ENCODE data around the gene NEFH.

NEFH gene

GRCh38 chr22:29442976-29443375, 37.0 kb upstream of the NEFH start:
- TF ChIP-seq CTCF (IDR thresholded peaks at IDR 0.05; ENCODE audit: low read length): no peak
- no peak for TF ChIP-seq EZH2 (IDR thresholded peaks at IDR 0.05; ENCODE audit: borderline replicate concordance, low read length)
- Histone ChIP-seq H3K9me3 (ENCODE audit: low read length) (no peaks in the 10 kb centered on the region), H3K9ac (ENCODE audit: low read length) (no peak overlapping the region), H3K36me3 (ENCODE audit: insufficient read depth, low read length) (no peaks in the 10 kb centered on the region), H3K4me1 (ENCODE audit: insufficient read depth, low read length, severe bottlenecking) (no peaks in the 10 kb centered on the region), H3F3A (ENCODE audit: insufficient read depth, low read length) (no peaks in the 10 kb centered on the region), H3K4me2 (ENCODE audit: low read length) (no peak overlapping the region), H3K27ac (ENCODE audit: low read depth, low read length, poor library complexity, severe bottlenecking) (no peak overlapping the region), H3K4me3 (ENCODE audit: low read depth, low read length, poor library complexity, severe bottlenecking) (no peak overlapping the region), H3K9me2 (ENCODE audit: low read depth, low read length) (no peaks in the 10 kb centered on the region), H2AFZ (ENCODE audit: low read length) (no peak overlapping the region), H3K79me2 (ENCODE audit: insufficient read depth, low read length) (no peaks in the 10 kb centered on the region), H4K20me1 (ENCODE audit: insufficient read depth, low read length) (no peaks in the 10 kb centered on the region), H3K27me3 (ENCODE audit: insufficient read depth, low read length) (peaks cover 10% of the 10 kb centered on the region; the same call in 1 of the 2 replicates)

- no peak overlapping the region for H3K4me3 ChIP-seq (ENCODE audit: low read depth, low read length, poor library complexity, severe bottlenecking)
- no peaks in the 10 kb centered on the region for H3K79me2 ChIP-seq (ENCODE audit: insufficient read depth, low read length)
- H3K4me1 ChIP-seq (ENCODE audit: insufficient read depth, low read length, severe bottlenecking): no peaks in the 10 kb centered on the region
- no peaks in the 10 kb centered on the region for H3F3A ChIP-seq (ENCODE audit: insufficient read depth, low read length)
- no peak overlapping the region for H3K4me2 ChIP-seq (ENCODE audit: low read length)
- no peak overlapping the region for H3K9ac ChIP-seq (ENCODE audit: low read length)
- no peaks in the 10 kb centered on the region for H3K36me3 ChIP-seq (ENCODE audit: insufficient read depth, low read length)
- peaks cover 10% of the 10 kb centered on the region; the same call in 1 of the 2 replicates for H3K27me3 ChIP-seq (ENCODE audit: insufficient read depth, low read length)
- no peaks in the 10 kb centered on the region for H3K9me2 ChIP-seq (ENCODE audit: low read depth, low read length)
- H4K20me1 ChIP-seq (ENCODE audit: insufficient read depth, low read length): no peaks in the 10 kb centered on the region
- no peak overlapping the region for H3K27ac ChIP-seq (ENCODE audit: low read depth, low read length, poor library complexity, severe bottlenecking)
- H2AFZ ChIP-seq (ENCODE audit: low read length): no peak overlapping the region
- H3K9me3 ChIP-seq (ENCODE audit: low read length): no peaks in the 10 kb centered on the region
- TF ChIP-seq EZH2 (IDR thresholded peaks at IDR 0.05; ENCODE audit: borderline replicate concordance, low read length) (no peak), CTCF (IDR thresholded peaks at IDR 0.05; ENCODE audit: low read length) (no peak)
Measured at GRCh38 chr22:29443452-29443851, 36.6 kb upstream of the NEFH start.

- TF ChIP-seq EZH2 (IDR thresholded peaks at IDR 0.05; ENCODE audit: borderline replicate concordance, low read length) (no peak), CTCF (IDR thresholded peaks at IDR 0.05; ENCODE audit: low read length) (no peak)
Measured at GRCh38 chr22:29443861-29444792, 35.9 kb upstream of the NEFH start.

More at GRCh38 chr22:29443861-29444792, 35.9 kb upstream of the NEFH start:
- Histone ChIP-seq H4K20me1 (ENCODE audit: insufficient read depth, low read length) (no peaks in the 10 kb centered on the region), H3K4me3 (ENCODE audit: low read depth, low read length, poor library complexity, severe bottlenecking) (no peak overlapping the region), H3K27ac (ENCODE audit: low read depth, low read length, poor library complexity, severe bottlenecking) (no peak overlapping the region), H3K79me2 (ENCODE audit: insufficient read depth, low read length) (no peaks in the 10 kb centered on the region), H3F3A (ENCODE audit: insufficient read depth, low read length) (no peaks in the 10 kb centered on the region), H3K4me2 (ENCODE audit: low read length) (no peak overlapping the region), H3K9me2 (ENCODE audit: low read depth, low read length) (no peaks in the 10 kb centered on the region), H3K4me1 (ENCODE audit: insufficient read depth, low read length, severe bottlenecking) (no peaks in the 10 kb centered on the region), H3K9me3 (ENCODE audit: low read length) (no peaks in the 10 kb centered on the region), H2AFZ (ENCODE audit: low read length) (no peak overlapping the region), H3K27me3 (ENCODE audit: insufficient read depth, low read length) (peaks cover 10% of the 10 kb centered on the region; the same call in 1 of the 2 replicates), H3K9ac (ENCODE audit: low read length) (no peak overlapping the region), H3K36me3 (ENCODE audit: insufficient read depth, low read length) (no peaks in the 10 kb centered on the region)

Measured in OCI-LY1 (cell line).